D721Med (cell line): ENCODE measurements around the gene CD84.

Experiments used
- DNase-seq: peaks from one replicate; pipeline ENCODE4 v3.0.0; 2011; ENCODE audit warnings: low spot score; ENCODE audit not compliant: insufficient read length
- FAIRE-seq: peaks from 2 replicates; lab custom pipeline; 2011; peaks lifted over from hg19 to GRCh38; lab: Jason Lieb, UNC
- TF ChIP-seq, protein P1 (sequence below): IDR thresholded peaks from 2 replicates; pipeline ENCODE4 v1.5.1; 2012; ENCODE audit warnings: mild to moderate bottlenecking, control low read depth; ENCODE audit not compliant: insufficient read depth; ENCODE audit errors: missing control alignments

Gene CD84

DNA sequence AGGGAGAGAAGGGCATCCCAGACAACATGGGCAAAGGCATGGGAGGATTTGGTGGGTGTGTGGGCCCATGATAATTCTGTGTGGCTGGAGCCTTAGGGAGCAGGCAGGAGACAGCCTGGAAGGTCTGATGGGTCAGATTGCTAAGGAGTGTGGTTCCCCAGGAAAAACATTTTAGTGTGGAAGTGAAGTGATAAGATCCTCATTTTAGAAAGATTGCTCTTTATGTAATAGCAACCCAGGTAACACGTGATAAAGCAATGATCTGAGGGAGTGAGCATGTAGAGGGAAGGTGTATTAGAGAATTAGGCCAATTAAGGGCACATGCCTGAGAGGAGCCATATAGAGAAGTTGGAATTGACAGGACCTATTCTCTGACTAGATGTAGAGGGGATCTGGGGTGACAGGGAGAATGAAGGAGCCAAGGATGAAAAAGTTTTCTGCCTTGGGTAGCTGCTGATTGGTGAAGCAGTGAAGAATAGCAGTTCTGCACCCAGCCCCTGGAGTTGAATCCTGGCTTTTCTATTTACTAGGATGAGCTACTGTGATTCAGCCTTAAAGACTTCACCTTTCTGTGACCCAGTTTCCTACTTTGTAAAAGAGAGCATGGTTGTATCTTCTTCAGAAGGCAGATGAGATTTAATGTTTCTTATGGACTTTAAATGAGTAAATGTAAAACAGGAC is 37.5 kb downstream of the CD84 start:
- TF ChIP-seq, protein P1, sequence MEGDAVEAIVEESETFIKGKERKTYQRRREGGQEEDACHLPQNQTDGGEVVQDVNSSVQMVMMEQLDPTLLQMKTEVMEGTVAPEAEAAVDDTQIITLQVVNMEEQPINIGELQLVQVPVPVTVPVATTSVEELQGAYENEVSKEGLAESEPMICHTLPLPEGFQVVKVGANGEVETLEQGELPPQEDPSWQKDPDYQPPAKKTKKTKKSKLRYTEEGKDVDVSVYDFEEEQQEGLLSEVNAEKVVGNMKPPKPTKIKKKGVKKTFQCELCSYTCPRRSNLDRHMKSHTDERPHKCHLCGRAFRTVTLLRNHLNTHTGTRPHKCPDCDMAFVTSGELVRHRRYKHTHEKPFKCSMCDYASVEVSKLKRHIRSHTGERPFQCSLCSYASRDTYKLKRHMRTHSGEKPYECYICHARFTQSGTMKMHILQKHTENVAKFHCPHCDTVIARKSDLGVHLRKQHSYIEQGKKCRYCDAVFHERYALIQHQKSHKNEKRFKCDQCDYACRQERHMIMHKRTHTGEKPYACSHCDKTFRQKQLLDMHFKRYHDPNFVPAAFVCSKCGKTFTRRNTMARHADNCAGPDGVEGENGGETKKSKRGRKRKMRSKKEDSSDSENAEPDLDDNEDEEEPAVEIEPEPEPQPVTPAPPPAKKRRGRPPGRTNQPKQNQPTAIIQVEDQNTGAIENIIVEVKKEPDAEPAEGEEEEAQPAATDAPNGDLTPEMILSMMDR, result no peak
- FAIRE-seq (no peak), DNase-seq (no peak)

DNA sequence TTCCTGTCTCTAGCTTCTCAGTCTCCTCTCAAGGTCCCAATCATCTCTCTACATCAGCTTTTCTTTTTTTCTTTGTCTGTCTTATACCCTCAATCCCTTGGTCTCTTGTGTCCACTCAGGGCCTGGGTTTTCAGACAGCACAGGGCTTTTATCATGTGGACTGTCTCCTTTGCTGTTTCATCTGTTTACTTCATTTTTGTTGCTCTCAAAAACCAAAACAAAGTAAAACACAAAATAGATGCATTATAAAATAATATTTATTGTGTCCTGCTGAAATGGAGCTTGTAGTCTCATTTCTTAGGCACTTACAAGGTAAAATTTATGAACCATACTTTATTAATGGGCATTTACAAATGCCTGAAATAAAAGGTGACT is 38.5 kb downstream of the CD84 start:
- DNase-seq (no peak), FAIRE-seq (no peak)
- TF ChIP-seq, protein P1, result no peak

DNA sequence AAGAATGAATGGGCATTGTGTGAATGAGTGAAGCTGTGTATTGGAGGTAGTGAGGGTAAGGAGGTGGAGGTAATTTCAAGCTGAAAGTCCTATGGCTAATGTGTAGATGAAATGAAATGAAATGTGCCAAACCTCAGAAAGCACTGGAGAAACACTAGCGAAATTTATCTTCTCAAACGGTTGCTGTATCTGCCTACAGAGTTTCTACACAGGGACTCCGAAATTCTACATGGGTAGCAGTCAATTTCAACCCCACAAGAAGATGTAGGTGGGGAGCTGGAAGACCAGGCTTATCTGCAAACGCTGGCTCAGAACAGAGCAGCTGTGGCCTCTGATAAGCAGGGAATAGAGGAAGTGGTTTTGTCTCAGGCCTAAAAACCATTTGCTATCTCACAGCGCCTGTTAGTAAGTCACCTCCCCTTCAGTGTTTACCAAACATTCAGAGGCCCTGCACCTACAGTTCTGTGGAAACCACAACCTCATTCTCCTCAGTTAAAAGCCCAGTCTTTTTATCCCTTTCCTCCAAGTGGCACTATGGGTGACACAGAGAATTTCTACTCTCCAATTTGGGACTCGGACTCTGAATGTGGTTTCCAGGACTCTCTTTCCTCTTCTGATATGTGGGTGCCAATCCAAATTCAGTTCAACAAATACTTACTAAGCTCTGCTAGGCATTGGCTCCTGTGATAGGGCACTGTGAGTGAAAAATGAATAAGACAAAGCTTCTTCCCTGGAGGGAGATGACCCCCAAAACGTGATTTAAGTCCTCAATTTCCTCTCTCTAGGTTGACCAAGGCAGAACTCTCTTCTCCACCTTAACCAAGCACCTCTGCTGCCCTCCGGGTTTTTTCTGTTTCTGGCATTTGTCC is 39.1 kb downstream of the CD84 start:
- FAIRE-seq (no peak), DNase-seq (no peak)
- TF ChIP-seq, protein P1, result no peak

DNA sequence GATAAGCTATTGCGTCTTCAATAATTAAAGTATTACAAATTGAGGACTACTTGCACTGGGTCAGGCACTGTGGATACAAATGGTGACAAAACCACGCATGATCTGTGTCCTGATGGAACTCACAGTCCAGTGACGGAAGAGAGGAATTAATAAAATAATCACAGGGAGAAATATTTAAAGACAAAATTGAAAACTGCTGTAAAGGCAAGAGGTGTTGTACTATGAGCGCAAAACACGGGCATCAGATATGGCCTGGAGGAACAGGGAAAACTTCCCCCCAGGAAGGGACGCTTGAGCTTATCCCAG is 39.7 kb downstream of the CD84 start:
- DNase-seq (no peak), FAIRE-seq (no peak)
- TF ChIP-seq, protein P1, result no peak

DNA sequence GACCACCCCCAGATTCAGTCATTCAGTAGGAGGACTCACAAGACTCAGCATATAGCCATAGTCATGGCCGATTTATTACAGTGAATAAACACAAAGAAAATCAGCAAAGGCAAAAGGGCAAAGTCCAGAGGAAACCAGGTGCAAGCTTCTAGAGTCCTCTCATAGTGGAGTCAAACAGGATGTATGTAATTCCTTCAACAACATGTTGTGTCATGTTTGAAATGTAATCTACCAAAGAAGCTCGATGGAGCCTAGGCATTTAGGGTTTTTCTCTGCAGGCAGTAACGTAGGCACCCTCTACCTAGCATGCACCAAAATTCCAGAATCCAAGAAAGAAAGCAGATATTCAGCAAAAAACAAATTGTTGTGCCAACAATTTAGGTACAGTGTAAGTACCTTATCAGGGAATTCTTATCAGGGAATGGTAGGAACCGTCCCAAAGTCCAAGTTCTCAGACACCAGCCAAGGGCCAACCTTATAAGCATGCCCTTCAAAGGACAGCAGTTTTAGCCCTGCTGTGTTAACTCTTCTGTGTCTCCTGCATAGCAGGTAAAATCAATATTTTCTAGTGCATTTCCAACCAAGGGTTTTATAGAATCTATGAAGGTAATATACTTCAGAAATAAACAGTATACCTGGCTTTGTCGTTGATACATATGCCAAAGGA is 40.2 kb downstream of the CD84 start:
- no peak for FAIRE-seq
- no peak for DNase-seq
- TF ChIP-seq, protein P1, result no peak

DNA sequence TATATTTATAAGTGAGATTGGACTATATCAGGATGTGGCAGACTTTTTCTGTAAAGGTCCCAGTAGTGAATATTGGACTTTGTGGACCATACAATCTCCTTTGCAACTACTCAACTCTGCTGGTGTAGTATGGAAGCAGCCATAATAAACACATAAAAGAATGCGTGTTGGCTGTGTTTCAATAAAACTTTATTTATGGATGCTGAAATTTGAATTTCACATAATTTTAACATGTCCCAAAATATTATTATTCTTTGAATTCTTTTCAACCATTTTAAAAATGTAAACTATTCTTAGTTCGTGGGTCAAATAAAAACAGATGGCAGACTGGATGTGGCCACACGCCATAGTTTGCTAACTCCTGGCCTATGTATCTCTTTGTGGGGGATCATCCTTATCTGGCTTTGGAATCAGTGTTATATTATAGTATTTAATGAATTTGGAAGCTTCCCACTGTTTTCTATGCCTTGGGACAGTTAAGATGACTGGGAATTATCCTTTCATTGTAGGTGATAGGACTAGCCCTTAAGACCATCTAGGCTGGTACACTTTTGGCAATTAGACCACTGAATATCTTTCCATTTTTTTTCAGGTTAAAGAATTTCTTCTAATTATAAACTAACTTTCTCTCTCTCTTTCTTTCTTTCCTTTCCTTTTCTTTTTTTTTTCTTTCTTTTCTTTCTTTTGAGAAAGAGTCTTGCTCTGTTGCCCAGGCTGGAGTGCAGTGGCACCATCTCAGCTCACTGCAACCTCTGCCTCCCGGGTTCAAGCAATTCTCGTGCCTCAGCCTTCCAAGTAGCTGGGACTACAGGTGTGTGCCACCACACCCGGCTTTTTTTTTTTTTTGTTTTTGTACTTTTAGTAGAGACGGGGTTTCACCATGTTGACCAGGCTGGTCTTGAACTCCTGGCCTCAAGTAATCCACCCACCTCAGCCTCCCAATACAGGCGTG is 41.3 kb downstream of the CD84 start:
- no peak for FAIRE-seq
- TF ChIP-seq, protein P1, result no peak
- DNase-seq, result no peak
